Fibroblast of skin of scalp (primary cell): Measurements from ENCODE around the gene SGCA.
A peak's percentile ranks its signal among the peaks of the same experiment; 100 is the strongest.

Source experiments
- DNase-seq: peaks from one replicate; pipeline ENCODE4 v3.0.0-alpha.2; 2013

Gene SGCA

GRCh38 chr17:50134206-50135110, 31.3 kb upstream of the SGCA start:
- DNase-seq: peak; percentile 50

GRCh38 chr17:50135316-50136095, 30.3 kb upstream of the SGCA start:
- no peak for DNase-seq

GRCh38 chr17:50136096-50136687, 29.6 kb upstream of the SGCA start:
- no peak for DNase-seq

GRCh38 chr17:50137042-50137441, 28.8 kb upstream of the SGCA start:
- no peak for DNase-seq

GRCh38 chr17:50139185-50139783, 26.5 kb upstream of the SGCA start:
- DNase-seq: no peak

GRCh38 chr17:50139950-50140885, 25.6 kb upstream of the SGCA start:
- DNase-seq: peak; percentile 78

GRCh38 chr17:50141026-50141744, 24.6 kb upstream of the SGCA start:
- DNase-seq: no peak

- no peak for DNase-seq
Observed at GRCh38 chr17:50141745-50142110, 24.1 kb upstream of the SGCA start.

GRCh38 chr17:50143461-50144176, 22.2 kb upstream of the SGCA start:
- no peak for DNase-seq

- DNase-seq: no peak
Observed at GRCh38 chr17:50144355-50144754, 21.4 kb upstream of the SGCA start.

- no peak for DNase-seq
Observed at GRCh38 chr17:50144845-50145531, 20.8 kb upstream of the SGCA start.

- DNase-seq: no peak
Observed at GRCh38 chr17:50145532-50146229, 20.1 kb upstream of the SGCA start.

- DNase-seq: no peak
Observed at GRCh38 chr17:50146230-50146926, 19.4 kb upstream of the SGCA start.

- no peak for DNase-seq
Observed at GRCh38 chr17:50146927-50147665, 18.7 kb upstream of the SGCA start.

- no peak for DNase-seq
Observed at GRCh38 chr17:50147841-50148225, 18.0 kb upstream of the SGCA start.

GRCh38 chr17:50148226-50149090, 17.3 kb upstream of the SGCA start:
- DNase-seq: peak; percentile 67

GRCh38 chr17:50149091-50149416, 16.8 kb upstream of the SGCA start:
- no peak for DNase-seq
